ENCODE results near the gene GAS6.
"Not testable (repeated sequence)": the region's sequence is repeated elsewhere in the genome, so short reads cannot be mapped to it uniquely, and the experiment has no call there.

The GAS6 gene

DNA sequence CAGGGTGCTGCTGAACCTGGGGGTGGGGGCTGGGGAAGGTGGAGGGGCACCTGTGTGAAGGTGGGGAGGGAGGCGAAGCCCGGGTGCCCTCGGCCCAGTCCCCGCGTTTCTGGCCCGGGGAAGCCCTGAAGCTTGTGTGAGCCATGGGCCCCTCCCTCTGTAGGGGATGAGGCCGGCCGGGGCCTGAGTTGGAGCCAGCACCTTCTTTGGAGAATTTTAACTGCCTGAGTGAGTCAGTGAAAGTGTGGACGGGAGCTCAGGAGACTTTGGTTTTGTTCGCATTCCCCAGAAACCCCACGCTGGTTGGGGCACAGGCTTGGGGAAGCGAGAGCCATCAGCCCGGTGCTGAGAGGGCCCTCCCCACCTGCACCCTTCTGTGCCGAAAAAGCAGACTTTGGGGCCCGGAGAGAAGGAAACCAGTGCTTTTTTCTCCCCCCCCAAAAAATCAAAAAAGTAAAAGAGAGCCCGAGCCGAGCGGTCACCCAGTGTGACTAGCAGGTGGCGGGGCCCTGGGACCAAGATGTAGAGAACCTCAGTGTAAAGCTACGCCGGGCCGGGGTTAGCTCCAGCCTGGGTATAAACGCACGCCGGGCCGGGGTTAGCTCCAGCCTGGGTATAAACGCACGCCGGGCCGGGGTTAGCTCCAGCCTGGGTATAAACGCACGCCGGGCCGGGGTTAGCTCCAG is 59.7 kb downstream of the GAS6 start:
- DNase-seq = no peak

DNA sequence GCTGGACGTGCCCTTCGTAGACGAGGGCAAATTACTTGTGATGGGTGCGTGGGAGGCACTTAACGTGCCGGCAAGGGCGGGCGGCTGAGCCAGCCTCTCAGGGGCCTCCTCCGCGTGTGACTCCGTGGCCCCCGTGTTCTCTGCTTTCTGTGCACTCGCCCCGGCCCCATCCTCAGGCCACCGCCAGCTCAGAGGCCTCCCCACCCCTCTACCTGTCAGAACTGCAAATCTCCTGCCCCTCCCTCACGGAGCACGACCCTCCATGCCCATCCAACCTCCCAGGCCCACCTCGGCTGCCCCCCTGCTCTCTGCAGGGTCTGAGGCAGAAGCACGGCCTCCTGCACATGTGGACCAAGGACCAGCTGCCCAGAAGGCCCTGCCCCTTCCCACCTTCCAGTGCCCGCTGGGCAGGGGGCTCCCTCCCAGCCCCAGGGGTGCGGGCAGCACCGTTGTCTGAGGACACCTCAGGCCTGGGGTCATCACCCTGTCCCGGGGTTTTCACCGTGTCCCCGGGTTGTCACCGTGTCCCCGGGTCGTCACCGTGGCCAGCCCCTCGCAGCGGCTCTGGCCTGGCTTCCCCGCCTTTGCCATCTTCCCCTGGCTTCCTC is 60.4 kb downstream of the GAS6 start:
- DNase-seq = no peak

- no peak for DNase-seq
Measured at GRCh38 chr13:113802761-113803160, 61.1 kb downstream of the GAS6 start.

GRCh38 chr13:113802090-113802531 is 61.8 kb downstream of the GAS6 start:
- no peak for DNase-seq

- DNase-seq = no peak
Measured at GRCh38 chr13:113801289-113801961, 62.5 kb downstream of the GAS6 start.

GRCh38 chr13:113800576-113800926 is 63.3 kb downstream of the GAS6 start:
- no peak for DNase-seq

DNA sequence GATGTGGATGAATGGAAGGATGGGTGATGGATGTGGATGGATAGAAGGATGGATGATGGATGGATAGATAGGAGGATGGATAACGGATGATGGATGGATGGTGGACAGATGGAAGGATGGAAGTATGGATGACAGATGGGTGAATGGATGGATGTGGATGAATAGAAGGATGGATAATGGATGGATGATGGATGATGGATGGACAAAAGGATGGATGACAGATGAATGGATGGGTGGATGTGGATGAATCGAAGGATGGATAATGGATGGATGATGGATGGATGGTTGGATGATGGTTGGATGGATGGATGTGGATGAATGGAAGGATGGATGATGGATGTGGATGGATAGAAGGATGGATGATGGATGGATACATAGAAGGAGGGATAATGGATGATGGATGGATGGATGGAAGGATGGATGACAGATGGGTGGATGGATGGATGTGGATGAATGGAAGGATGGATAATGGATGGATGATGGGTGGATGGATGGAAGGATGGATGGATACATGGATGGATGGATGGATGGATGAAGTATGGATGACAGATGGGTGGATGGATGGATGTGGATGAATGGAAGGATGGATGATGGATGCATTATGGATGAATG is 65.6 kb downstream of the GAS6 start:
- no peak for DNase-seq

- no peak for DNase-seq
Measured at GRCh38 chr13:113796964-113797676, 66.8 kb downstream of the GAS6 start.

- DNase-seq = no peak
Measured at GRCh38 chr13:113796211-113796963, 67.5 kb downstream of the GAS6 start.

GRCh38 chr13:113795362-113795761 is 68.5 kb downstream of the GAS6 start:
- DNase-seq = not testable (repeated sequence)

GRCh38 chr13:113794764-113795173 is 69.1 kb downstream of the GAS6 start:
- DNase-seq = no peak

GRCh38 chr13:113794086-113794485 is 69.8 kb downstream of the GAS6 start:
- DNase-seq = no peak

DNA sequence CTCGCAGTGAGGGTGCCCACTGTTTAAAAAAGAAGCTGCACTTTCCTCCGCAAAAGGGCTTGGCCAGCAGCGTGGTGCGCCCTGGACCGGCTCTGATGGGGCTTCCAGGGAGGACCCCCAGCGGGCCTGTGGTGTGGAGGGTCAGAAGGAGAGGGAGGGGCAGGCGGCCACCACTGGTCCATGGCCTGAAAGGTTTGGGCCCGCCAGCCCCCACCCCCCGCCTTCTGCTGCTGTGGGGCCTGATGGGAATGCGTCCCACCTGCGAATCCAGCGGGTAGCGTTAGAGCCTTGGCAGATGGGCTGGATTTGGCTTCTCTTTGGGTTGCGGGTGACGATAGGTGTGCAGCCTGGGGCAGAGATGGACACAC is 70.2 kb downstream of the GAS6 start:
- DNase-seq = no peak

DNA sequence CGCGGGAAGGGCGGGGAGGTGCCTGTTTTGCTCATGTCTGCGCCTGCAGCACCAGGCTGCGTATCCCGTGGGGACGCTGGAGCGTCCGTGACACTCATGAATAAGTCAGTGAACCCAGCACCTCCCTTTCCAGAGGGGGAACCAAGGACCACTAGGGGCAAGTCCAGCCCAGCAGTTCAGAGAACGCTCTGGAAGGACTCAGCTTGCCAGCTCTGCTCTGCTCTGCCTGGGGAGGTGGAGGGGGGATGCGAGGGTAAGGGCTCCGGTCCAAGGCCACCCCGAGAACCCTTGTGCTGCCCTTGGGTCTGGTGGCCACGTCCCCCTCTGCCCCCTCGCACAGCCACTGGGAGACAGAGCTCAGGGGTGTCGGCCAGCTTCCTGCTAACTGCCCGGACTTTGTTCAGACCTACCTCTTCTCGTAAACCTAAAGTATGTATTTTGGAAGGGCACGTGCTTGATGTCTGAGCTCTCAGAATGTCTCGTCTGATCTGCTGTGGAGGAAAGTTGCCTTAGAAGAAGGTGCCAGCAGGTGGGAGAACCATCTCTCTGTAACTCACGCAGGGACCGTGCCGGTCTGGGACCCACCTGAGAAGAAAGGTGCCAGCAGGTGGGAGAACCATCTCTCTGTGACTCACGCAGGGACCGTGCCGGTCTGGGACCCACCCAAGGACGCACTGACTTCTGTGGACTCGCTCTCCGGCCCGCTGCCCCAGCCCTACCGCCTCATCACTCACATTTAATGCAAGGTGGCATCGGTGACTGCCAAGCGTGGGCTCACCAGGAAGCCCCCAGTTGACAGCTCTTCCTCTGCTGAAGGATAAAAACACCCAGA is 70.8 kb downstream of the GAS6 start:
- no peak for DNase-seq

DNA sequence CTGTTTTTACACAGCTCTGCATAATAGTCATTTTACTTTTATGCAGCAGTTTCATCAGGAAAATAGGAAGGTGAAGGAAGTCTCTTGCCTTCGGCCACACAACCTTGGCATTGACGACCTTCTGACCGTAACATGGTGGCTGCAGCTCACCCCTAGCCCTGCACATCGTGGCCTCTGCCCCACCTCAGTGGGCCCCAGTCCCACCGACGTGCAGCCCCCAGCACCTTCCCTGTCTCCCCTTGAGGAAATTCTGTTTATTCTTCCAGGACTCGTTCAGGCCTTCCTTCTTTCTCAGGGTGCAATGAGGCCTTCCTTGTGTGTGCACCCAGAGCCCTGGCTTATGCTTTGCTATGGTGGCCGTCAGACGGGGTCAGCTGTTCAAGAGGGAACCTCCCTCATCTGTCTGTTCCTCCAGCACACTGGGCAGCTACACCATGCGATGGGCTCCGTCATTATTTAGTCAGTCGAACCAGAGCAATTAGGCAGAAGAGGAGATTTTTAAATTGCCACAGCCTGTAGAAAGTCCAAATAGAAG is 71.6 kb downstream of the GAS6 start:
- no peak for DNase-seq

DNA sequence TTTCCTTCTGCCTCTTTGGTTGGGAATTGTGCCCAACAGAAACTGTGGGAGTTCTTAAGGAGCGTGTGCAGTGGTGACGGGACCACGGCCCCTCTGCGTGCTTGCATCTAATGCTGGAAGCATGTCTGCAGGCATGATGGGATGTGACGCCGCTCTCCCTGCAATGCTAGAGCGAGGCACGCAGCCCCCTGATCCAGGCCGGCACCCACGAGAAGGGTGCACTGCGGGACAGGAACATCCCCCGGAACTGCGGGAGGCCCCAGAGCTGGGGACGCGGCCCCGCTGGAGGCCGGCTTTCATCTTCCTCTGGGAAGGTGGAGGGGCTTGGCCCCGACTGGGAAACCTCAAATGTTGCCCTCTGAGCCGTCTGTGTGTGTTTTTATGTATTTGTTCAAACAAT is 72.1 kb downstream of the GAS6 start:
- DNase-seq = no peak

DNA sequence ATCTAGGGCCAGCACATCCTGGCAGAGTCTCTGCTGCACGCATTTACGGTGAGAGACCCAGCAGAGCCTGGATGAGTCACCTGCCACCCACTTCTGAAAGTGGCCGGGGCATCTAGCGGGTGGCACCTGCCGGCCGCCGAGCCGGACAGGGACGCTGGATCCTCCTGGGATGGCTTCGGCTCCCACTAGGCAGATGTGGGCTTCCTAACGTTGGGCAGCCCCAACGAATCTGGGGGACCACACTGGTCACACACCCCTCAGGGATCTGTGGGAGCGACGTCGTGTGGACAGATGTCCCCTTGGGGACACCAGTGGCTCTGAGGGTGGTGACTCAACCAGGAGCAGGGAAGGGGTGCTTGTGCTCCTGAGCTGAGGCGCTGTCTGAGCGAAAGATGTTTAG is 72.7 kb downstream of the GAS6 start:
- DNase-seq = no peak

DNA sequence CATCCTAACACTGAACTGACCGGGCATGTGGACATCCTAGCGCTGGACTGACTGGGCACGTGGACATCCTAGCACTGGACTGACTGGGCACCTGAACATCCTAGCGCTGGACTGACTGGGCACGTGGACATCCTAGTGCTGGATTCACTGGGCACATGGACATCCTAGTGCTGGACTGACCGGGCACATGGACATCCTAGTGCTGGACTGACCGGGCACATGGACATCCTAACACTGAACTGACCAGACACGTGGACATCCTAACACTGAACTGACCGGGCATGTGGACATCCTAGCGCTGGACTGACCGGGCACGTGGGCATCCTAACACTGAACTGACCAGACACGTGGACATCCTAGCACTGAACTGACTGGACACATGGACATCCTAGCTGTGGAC is 73.9 kb downstream of the GAS6 start:
- DNase-seq = not testable (repeated sequence)

DNA sequence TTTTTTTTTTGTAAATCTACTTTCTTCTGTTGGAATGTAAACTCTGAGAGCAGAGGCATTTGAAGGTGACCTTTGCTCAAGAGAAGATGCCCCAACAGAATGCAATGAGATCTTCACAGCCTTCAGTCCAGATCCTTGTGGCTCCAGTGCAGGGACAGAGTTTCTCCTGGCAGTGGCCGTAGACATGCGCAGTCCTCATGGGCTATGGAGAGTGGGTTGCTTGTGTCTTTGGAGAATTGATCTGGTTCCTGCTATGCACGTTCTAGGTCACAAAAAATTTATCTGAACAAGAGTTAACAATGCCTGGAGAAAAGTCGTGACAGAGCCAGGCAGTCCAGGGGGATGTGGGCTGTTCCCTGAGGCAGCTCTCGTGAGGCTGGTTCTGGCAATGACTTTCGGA is 74.7 kb downstream of the GAS6 start:
- DNase-seq = no peak

- DNase-seq = no peak
Measured at GRCh38 chr13:113788413-113789135, 75.3 kb downstream of the GAS6 start.

GRCh38 chr13:113787694-113788093 is 76.2 kb downstream of the GAS6 start:
- DNase-seq = no peak

Data from DMS79 (cell line).